Measurements from ENCODE around the gene GLS. TPM values are rescaled to one million over a fixed set of nuclear protein-coding genes. Genes with fewer than 3 reads are reported as not detected.

Gene GLS
- total and polyA plus RNA-seq, 9 of the 15 experiments (the other 6 are each of a cell fraction or from before 2014, with no cell fraction given), result 13.7 to 77.5 (median 48.2) TPM

DNA sequence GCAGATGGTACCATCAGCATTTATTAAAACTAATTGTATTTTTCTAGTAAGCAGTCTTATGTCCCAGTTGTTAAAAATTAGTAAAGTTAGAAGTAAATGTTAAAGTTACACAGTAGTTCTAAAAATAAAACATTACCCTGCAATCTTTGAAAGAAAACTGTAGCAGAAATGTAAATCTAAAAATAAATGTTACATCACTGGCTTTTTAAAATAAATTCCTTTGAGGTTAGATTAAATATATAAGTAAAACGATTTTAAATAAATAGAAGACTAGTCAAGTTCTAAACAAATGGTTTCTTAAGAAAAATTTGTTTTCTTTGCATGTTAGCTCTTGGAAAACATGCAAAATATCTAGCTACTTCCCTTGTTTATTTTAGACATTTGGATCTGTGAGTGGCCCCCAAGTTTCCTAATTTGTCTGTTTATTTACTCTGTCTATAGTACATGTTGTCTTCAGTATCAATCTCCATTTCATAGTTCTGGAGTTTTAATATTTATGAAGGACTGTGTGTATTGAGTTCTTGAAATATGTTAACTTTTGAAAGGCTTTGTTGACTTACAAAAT is 58.2 kb downstream of the GLS start (continued):
- TF ChIP-seq, protein P1, sequence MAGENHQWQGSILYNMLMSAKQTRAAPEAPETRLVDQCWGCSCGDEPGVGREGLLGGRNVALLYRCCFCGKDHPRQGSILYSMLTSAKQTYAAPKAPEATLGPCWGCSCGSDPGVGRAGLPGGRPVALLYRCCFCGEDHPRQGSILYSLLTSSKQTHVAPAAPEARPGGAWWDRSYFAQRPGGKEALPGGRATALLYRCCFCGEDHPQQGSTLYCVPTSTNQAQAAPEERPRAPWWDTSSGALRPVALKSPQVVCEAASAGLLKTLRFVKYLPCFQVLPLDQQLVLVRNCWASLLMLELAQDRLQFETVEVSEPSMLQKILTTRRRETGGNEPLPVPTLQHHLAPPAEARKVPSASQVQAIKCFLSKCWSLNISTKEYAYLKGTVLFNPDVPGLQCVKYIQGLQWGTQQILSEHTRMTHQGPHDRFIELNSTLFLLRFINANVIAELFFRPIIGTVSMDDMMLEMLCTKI (IDR thresholded peaks at IDR 0.05; ENCODE audit: partially characterized antibody), result no peak
- TF ChIP-seq HNRNPUL1 (IDR thresholded peaks at IDR 0.05; ENCODE audit: low read length) (no peak), TAF9B (IDR thresholded peaks at IDR 0.05; ENCODE audit: partially characterized antibody) (no peak), SOX6 (IDR thresholded peaks at IDR 0.05) (no peak), MECOM (CRISPR knock-in tag; IDR thresholded peaks at IDR 0.05) (no peak), ELF2 (CRISPR knock-in tag; IDR thresholded peaks at IDR 0.05) (no peak), STAT5B (CRISPR knock-in tag; IDR thresholded peaks at IDR 0.05) (no peak), NCOA2 (IDR thresholded peaks at IDR 0.05; ENCODE audit: partially characterized antibody in 2 of 2) (no peak), ZNF175 (CRISPR knock-in tag; IDR thresholded peaks at IDR 0.05; ENCODE audit: low read depth) (no peak), GABPB1 (CRISPR knock-in tag; IDR thresholded peaks at IDR 0.05) (no peak)

DNA sequence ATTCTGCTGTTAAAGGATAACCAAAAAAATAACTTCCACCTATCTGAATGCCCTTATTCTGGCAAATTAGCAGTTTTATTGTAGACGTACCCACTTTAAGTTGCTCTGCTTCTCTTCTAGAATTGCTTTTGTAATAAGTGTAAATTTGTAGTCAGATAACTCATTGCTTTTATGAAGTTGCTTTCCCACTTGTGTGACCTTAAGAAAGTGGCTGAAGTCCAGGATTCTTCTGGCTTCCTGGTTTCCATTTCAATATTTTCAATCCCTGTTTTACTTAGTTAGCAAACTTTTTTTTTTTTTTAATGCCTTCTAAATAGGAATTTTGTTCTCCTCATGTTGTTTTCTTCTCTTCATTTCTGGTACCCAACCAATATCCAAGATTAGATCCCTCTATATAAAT is 59.8 kb downstream of the GLS start:
- FAIRE-seq (no peak), ATAC-seq (no peak), DNase-seq (ENCODE audit: extremely low read depth in 1 of 4, low spot score in 3 of 4) (no peak)
- in situ Hi-C loops (cut with MboI) (no loop called here), intact Hi-C loops (cut with micrococcal nuclease) (loop anchor here (10.0 kb wide), 1 partner anchor 96 kb away; no protein-coding TSS in a partner anchor)
- H3K9me1 ChIP-seq (ENCODE audit: control insufficient read depth, insufficient read depth, low read length), result no peaks in the 10 kb centered on the region
- H3K4me2 ChIP-seq (ENCODE audit: insufficient read depth, low read length), result no peak overlapping the region
- H3K27me3 ChIP-seq (ENCODE audit: control insufficient read depth in 2 of 2, insufficient read depth in 2 of 2, low read length in 2 of 2), result no peaks in the 10 kb centered on the region
- no peak overlapping the region for H3K4me3 ChIP-seq
- no peaks in the 10 kb centered on the region for H4K20me1 ChIP-seq (replicated peaks; ENCODE audit: control insufficient read depth, insufficient read depth, low read length)
- no peak overlapping the region for H2AFZ ChIP-seq (ENCODE audit: low read depth, low read length)
- WGBS (ENCODE audit: insufficient coverage, low coverage, missing lambda C conversion rate), result 100% methylated on average over 1 of the region's 1 CpG
- no TSS peak for BruUV-seq (replicated peaks)
- ChIA-PET POLR2A (interaction anchor here (0.7 kb wide), 1 partner anchor 60 kb away, joined by 3 read pairs; the partner anchor contains the start of gene GLS), CTCF (ENCODE audit: low intra/inter-chr PET ratio) (no interaction called here)
- H3K36me3 ChIP-seq (ENCODE audit: control insufficient read depth, insufficient read depth, low read length), result no peaks in the 10 kb centered on the region; the same call in 2 of the 3 replicates
- H3K4me1 ChIP-seq (replicated peaks in 1 of 2; ENCODE audit: control insufficient read depth in 2 of 2, insufficient read depth in 2 of 2, low read length in 2 of 2), result no peaks in the 10 kb centered on the region; a peak in 1 of 5 replicates
- no peak overlapping the region for H3K9ac ChIP-seq (ENCODE audit: insufficient read depth in 1 of 2, low read depth in 2 of 2, low read length in 2 of 2)
- no peaks in the 10 kb centered on the region for H3K79me2 ChIP-seq (ENCODE audit: control insufficient read depth, insufficient read depth, low read length)
- no peaks in the 10 kb centered on the region for H3K9me3 ChIP-seq (replicated peaks; ENCODE audit: control insufficient read depth, insufficient read depth, low read depth, low read length)
- H3K27ac ChIP-seq (ENCODE audit: extremely low read depth, low read depth, low read length), result no peak overlapping the region
- TF ChIP-seq ILF3 (IDR thresholded peaks at IDR 0.05; ENCODE audit: borderline replicate concordance) (no peak), FIP1L1 (IDR thresholded peaks at IDR 0.05; ENCODE audit: low read depth, low read length, poor library complexity, severe bottlenecking) (no peak), YBX1 (IDR thresholded peaks at IDR 0.05) (no peak), ZNF253 (CRISPR knock-in tag; conservative IDR thresholded peaks at IDR 0.05) (no peak), ZNF584 (CRISPR knock-in tag; IDR thresholded peaks at IDR 0.05; ENCODE audit: low read depth) (no peak), ZNF146 (CRISPR knock-in tag; IDR thresholded peaks at IDR 0.05; ENCODE audit: unreplicated experiment) (no peak), ZC3H4 (CRISPR knock-in tag; IDR thresholded peaks at IDR 0.05; ENCODE audit: borderline replicate concordance) (no peak), ZNF764 (CRISPR knock-in tag; IDR thresholded peaks at IDR 0.05; ENCODE audit: low read depth) (no peak)
- TF ChIP-seq, protein P2, sequence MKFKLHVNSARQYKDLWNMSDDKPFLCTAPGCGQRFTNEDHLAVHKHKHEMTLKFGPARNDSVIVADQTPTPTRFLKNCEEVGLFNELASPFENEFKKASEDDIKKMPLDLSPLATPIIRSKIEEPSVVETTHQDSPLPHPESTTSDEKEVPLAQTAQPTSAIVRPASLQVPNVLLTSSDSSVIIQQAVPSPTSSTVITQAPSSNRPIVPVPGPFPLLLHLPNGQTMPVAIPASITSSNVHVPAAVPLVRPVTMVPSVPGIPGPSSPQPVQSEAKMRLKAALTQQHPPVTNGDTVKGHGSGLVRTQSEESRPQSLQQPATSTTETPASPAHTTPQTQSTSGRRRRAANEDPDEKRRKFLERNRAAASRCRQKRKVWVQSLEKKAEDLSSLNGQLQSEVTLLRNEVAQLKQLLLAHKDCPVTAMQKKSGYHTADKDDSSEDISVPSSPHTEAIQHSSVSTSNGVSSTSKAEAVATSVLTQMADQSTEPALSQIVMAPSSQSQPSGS (CRISPR knock-in tag; IDR thresholded peaks at IDR 0.05), result no peak

Data from K562 (cell line).